Caco-2 (cell line): Measurements from ENCODE around the gene SMIM38. TPM values are rescaled to one million over a fixed set of nuclear protein-coding genes. Genes with fewer than 3 reads are reported as not detected.
A peak's percentile ranks its signal among the peaks of the same experiment; 100 is the strongest.

ENCODE experiments used
- BruUV-seq: library from RNA; stranded (reverse); fragments of 400-500 nt; replicated peaks from 2 replicates; lab custom pipeline; 2021; lab: Mats Ljungman, UMichigan
- CTCF ChIA-PET: fragments of 300-600 bp; sonication (Branson Sonifier 250); formaldehyde crosslinking; loops from one replicate; lab custom pipeline; 2022; ENCODE audit warnings: antibody characterized with exemption; lab: Charles Lee
- POLR2A ChIA-PET: fragments of 300-600 bp; sonication (Branson Sonifier 250); formaldehyde crosslinking; loops from one replicate; lab custom pipeline; 2022; ENCODE audit warnings: antibody characterized with exemption; lab: Charles Lee
- DNase-seq, 2 experiments: peaks; one replicate each; pipeline versions ENCODE4 v3.0.0 to v3.0.0-alpha.2; 2020 to 2022
- H3K27me3 ChIP-seq: replicated peaks from 2 replicates; pipeline ENCODE4 v1.6.0; 2011; ENCODE audit warnings: low read length; ENCODE audit not compliant: control insufficient read depth, insufficient read depth
- H3K36me3 ChIP-seq: 2 replicates; pipeline ENCODE4 v1.5.1; 2011; ENCODE audit warnings: low read length; ENCODE audit not compliant: control insufficient read depth, insufficient read depth
- H3K4me1 ChIP-seq: fragments of 250-450 bp; sonication (Bioruptor Pico); 2 replicates; pipeline ENCODE4 v1.5.1; 2020; ENCODE audit warnings: mild to moderate bottlenecking
- H3K4me3 ChIP-seq: 2 replicates; pipeline ENCODE4 v1.5.1; 2011; ENCODE audit warnings: low read depth, mild to moderate bottlenecking, control low read depth, low read length
- H3K9me3 ChIP-seq: fragments of 250-450 bp; sonication (Bioruptor Pico); 2 replicates; pipeline ENCODE4 v1.5.1; 2020; ENCODE audit warnings: mild to moderate bottlenecking, moderate library complexity
- H3K27ac Mint-ChIP-seq: one replicate; pipeline ENCODE4 v1.8.0; 2022; ENCODE audit warnings: mixed read lengths; ENCODE audit not compliant: unreplicated experiment
- H3K27me3 Mint-ChIP-seq: one replicate; pipeline ENCODE4 v1.8.0; 2022; ENCODE audit warnings: mixed read lengths; ENCODE audit not compliant: insufficient read depth, unreplicated experiment
- H3K36me3 Mint-ChIP-seq: one replicate; pipeline ENCODE4 v1.8.0; 2022; ENCODE audit warnings: mild to moderate bottlenecking, mixed read lengths; ENCODE audit not compliant: insufficient read depth, unreplicated experiment
- H3K4me1 Mint-ChIP-seq: one replicate; pipeline ENCODE4 v1.8.0; 2022; ENCODE audit warnings: low read depth, mixed read lengths; ENCODE audit not compliant: unreplicated experiment
- H3K4me3 Mint-ChIP-seq: one replicate; pipeline ENCODE4 v1.8.0; 2022; ENCODE audit warnings: mild to moderate bottlenecking, moderate library complexity, mixed read lengths; ENCODE audit not compliant: unreplicated experiment
- H3K9me3 Mint-ChIP-seq: one replicate; pipeline ENCODE4 v1.8.0; 2022; ENCODE audit warnings: mixed read lengths; ENCODE audit not compliant: unreplicated experiment
- intact Hi-C: fragments of 100-400 bp; cut with micrococcal nuclease; formaldehyde crosslinking; loops from one replicate; pipeline ENCODE4 v1.10.0; 2022; ENCODE audit not compliant: unreplicated experiment
- total RNA-seq: library from RNA; stranded (reverse); gene quantifications from 2 replicates; pipeline ENCODE4 v1.2.3, GENCODE V29; 2022
- TF ChIP-seq, protein P1 (sequence below), 2 experiments: fragments of 200-600 bp in 1 of 2; IDR thresholded peaks; 1 replicate in 1 of 2; 2 replicates in 1 of 2; pipeline versions ENCODE4 v1.5.1 to v1.8.0; 2011 to 2022; ENCODE audit warnings: antibody characterized with exemption in 1 of 2, control low read depth in 1 of 2, inconsistent platforms in 1 of 2, low read depth in 1 of 2, low read length in 1 of 2, mild to moderate bottlenecking in 1 of 2, moderate library complexity in 1 of 2; ENCODE audit not compliant: insufficient read depth in 1 of 2, severe bottlenecking in 1 of 2, unreplicated experiment in 1 of 2

The SMIM38 gene
- total RNA-seq, 1 experiment from 2014 or later: 0.66 TPM

DNA sequence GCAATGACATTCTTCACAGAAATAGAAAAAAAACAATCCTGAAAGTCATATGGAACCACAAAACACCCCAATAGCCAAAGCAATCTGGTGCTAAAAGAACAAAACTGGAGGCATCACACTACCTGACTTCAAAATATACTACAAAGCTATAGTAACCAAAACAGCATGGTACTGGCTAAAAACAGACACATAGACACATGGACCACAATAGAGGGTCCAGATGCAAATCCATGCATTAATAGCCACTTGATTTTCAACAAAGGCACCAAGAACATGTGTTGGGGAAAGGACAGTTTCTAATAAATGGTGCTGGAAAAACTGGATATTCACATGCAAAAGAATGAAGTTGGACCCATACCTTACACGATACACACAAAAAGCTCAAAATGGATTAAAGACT, 27.9 kb upstream of the SMIM38 start:
- peaks cover 4% of the 10 kb centered on the region for H3K36me3 Mint-ChIP-seq

GRCh38 chr11:69129053-69129452, 26.7 kb upstream of the SMIM38 start:
- no TSS peak for BruUV-seq
- H3K36me3 Mint-ChIP-seq: no peaks in the 10 kb centered on the region

More for the DNA sequence above, 27.9 kb upstream of the SMIM38 start:
- no peak overlapping the region for H3K27ac Mint-ChIP-seq
- no peak overlapping the region for H3K4me3 Mint-ChIP-seq
- ChIA-PET POLR2A (no interaction called here), CTCF (no interaction called here)
- no peaks in the 10 kb centered on the region for H3K36me3 ChIP-seq
- H3K4me1 ChIP-seq: peaks cover 33% of the 10 kb centered on the region
- H3K9me3 ChIP-seq: peaks cover 14% of the 10 kb centered on the region
- peaks cover 17% of the 10 kb centered on the region for H3K4me1 Mint-ChIP-seq
- TF ChIP-seq, protein P1, sequence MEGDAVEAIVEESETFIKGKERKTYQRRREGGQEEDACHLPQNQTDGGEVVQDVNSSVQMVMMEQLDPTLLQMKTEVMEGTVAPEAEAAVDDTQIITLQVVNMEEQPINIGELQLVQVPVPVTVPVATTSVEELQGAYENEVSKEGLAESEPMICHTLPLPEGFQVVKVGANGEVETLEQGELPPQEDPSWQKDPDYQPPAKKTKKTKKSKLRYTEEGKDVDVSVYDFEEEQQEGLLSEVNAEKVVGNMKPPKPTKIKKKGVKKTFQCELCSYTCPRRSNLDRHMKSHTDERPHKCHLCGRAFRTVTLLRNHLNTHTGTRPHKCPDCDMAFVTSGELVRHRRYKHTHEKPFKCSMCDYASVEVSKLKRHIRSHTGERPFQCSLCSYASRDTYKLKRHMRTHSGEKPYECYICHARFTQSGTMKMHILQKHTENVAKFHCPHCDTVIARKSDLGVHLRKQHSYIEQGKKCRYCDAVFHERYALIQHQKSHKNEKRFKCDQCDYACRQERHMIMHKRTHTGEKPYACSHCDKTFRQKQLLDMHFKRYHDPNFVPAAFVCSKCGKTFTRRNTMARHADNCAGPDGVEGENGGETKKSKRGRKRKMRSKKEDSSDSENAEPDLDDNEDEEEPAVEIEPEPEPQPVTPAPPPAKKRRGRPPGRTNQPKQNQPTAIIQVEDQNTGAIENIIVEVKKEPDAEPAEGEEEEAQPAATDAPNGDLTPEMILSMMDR (IDR thresholded peaks at IDR 0.05; ENCODE audit: insufficient read depth in 1 of 2, low read depth in 1 of 2, low read length in 1 of 2, severe bottlenecking in 1 of 2, unreplicated experiment in 1 of 2): no peak
- H3K9me3 Mint-ChIP-seq: peaks cover 28% of the 10 kb centered on the region
- no peak overlapping the region for H3K4me3 ChIP-seq
- BruUV-seq: no TSS peak
- no peak for DNase-seq
- intact Hi-C loops: no loop called here
- H3K27me3 ChIP-seq: no peaks in the 10 kb centered on the region
- H3K27me3 Mint-ChIP-seq: no peaks in the 10 kb centered on the region

GRCh38 chr11:69129647-69130046, 26.1 kb upstream of the SMIM38 start:
- Histone ChIP-seq H3K4me3 (no peak overlapping the region), H3K27me3 (no peaks in the 10 kb centered on the region), H3K36me3 (no peaks in the 10 kb centered on the region), H3K9me3 (peaks cover 20% of the 10 kb centered on the region), H3K4me1 (peaks cover 18% of the 10 kb centered on the region)
- TF ChIP-seq, protein P1 (IDR thresholded peaks at IDR 0.05; ENCODE audit: insufficient read depth in 1 of 2, low read depth in 1 of 2, low read length in 1 of 2, severe bottlenecking in 1 of 2, unreplicated experiment in 1 of 2): no peak
- no TSS peak for BruUV-seq
- peak overlapping the region; percentile 23 for H3K27ac Mint-ChIP-seq
- no peak overlapping the region for H3K4me3 Mint-ChIP-seq
- no peaks in the 10 kb centered on the region for H3K27me3 Mint-ChIP-seq
- POLR2A ChIA-PET: no interaction called here
- DNase-seq: peak in 1 of 2 experiments; percentile 25
- H3K4me1 Mint-ChIP-seq: peaks cover under 1% of the 10 kb centered on the region
- H3K36me3 Mint-ChIP-seq: no peaks in the 10 kb centered on the region
- CTCF ChIA-PET: no interaction called here
- intact Hi-C loops: loop anchor here (2.0 to 5.0 kb wide), 2 partner anchors 83 to 253 kb away; no protein-coding TSS in a partner anchor
- peaks cover 21% of the 10 kb centered on the region for H3K9me3 Mint-ChIP-seq

More at GRCh38 chr11:69129053-69129452, 26.7 kb upstream of the SMIM38 start:
- TF ChIP-seq, protein P1 (IDR thresholded peaks at IDR 0.05; ENCODE audit: insufficient read depth in 1 of 2, low read depth in 1 of 2, low read length in 1 of 2, severe bottlenecking in 1 of 2, unreplicated experiment in 1 of 2): no peak
- DNase-seq: no peak
- POLR2A ChIA-PET: no interaction called here
- no peak overlapping the region for H3K27ac Mint-ChIP-seq
- peaks cover 21% of the 10 kb centered on the region for H3K4me1 ChIP-seq
- CTCF ChIA-PET: no interaction called here
- no peak overlapping the region for H3K4me3 Mint-ChIP-seq
- H3K9me3 ChIP-seq: peaks cover 20% of the 10 kb centered on the region
- no peak overlapping the region for H3K4me3 ChIP-seq
- no peaks in the 10 kb centered on the region for H3K27me3 Mint-ChIP-seq
- no peaks in the 10 kb centered on the region for H3K27me3 ChIP-seq
- intact Hi-C loops: no loop called here
- H3K36me3 ChIP-seq: no peaks in the 10 kb centered on the region
- H3K4me1 Mint-ChIP-seq: peaks cover 7% of the 10 kb centered on the region
- peaks cover 27% of the 10 kb centered on the region for H3K9me3 Mint-ChIP-seq
